GM23338 (cell line): ENCODE data around the gene OPRM1. TPM values are rescaled to one million over a fixed set of nuclear protein-coding genes. Genes with fewer than 3 reads are reported as not detected.

Experiments used
- ATAC-seq: fragments of 200-7000 bp; cut with Tn5 transposase; 3 replicates; pipeline ENCODE4 v1.9.1; 2020
- DNase-seq: peaks from one replicate; pipeline ENCODE4 v3.0.0-alpha.2; 2015; ENCODE audit warnings: low spot score
- H2AFZ ChIP-seq: fragments of 200-600 bp; sonication (generic); 2 replicates; pipeline ENCODE4 v1.8.0; 2016; ENCODE audit warnings: antibody characterized with exemption, mild to moderate bottlenecking, moderate library complexity
- H3F3A ChIP-seq: fragments of 200-600 bp; sonication (generic); replicated peaks from 2 replicates; pipeline ENCODE4 v1.8.0; 2017; ENCODE audit warnings: antibody characterized with exemption, mixed run types, low read depth
- H3K27ac ChIP-seq: fragments of 200-600 bp; sonication (generic); 2 replicates; pipeline ENCODE4 v1.6.1; 2016; ENCODE audit warnings: low read depth
- H3K27me3 ChIP-seq: fragments of 200-600 bp; sonication (generic); 2 replicates; pipeline ENCODE4 v1.8.0; 2016; ENCODE audit warnings: mild to moderate bottlenecking, mixed run types, moderate library complexity; ENCODE audit not compliant: insufficient read depth
- H3K36me3 ChIP-seq: fragments of 200-600 bp; sonication (generic); 2 replicates; pipeline ENCODE4 v1.8.0; 2016; ENCODE audit warnings: mild to moderate bottlenecking; ENCODE audit not compliant: insufficient read depth
- H3K4me1 ChIP-seq: fragments of 200-600 bp; sonication (generic); 2 replicates; pipeline ENCODE4 v1.8.0; 2016; ENCODE audit warnings: mild to moderate bottlenecking, moderate library complexity; ENCODE audit not compliant: insufficient read depth
- H3K4me2 ChIP-seq: fragments of 200-600 bp; sonication (generic); 2 replicates; pipeline ENCODE4 v1.7.1; 2017; ENCODE audit warnings: mixed run types
- H3K4me3 ChIP-seq: fragments of 200-600 bp; sonication (generic); 2 replicates; pipeline ENCODE4 v1.6.1; 2016; ENCODE audit warnings: mixed run types
- H3K79me2 ChIP-seq: fragments of 200-600 bp; sonication (generic); replicated peaks from 2 replicates; pipeline ENCODE4 v1.8.0; 2017; ENCODE audit warnings: mild to moderate bottlenecking; ENCODE audit not compliant: insufficient read depth
- H3K9me2 ChIP-seq: fragments of 200-600 bp; sonication (generic); 2 replicates; pipeline ENCODE4 v1.8.0; 2017; ENCODE audit not compliant: insufficient read depth
- H4K20me1 ChIP-seq: fragments of 200-600 bp; sonication (generic); replicated peaks from 2 replicates; pipeline ENCODE4 v1.8.0; 2017; ENCODE audit warnings: mild to moderate bottlenecking; ENCODE audit not compliant: insufficient read depth
- H3K27ac Mint-ChIP-seq: 2 replicates; pipeline ENCODE4 v1.8.0; 2020; ENCODE audit warnings: inconsistent platforms, mild to moderate bottlenecking, moderate library complexity, mixed read lengths
- H3K27me3 Mint-ChIP-seq: 3 replicates; pipeline ENCODE4 v1.8.0; 2022; ENCODE audit warnings: low read depth, mild to moderate bottlenecking, moderate library complexity, mixed read lengths, inconsistent platforms; ENCODE audit not compliant: insufficient read depth, poor library complexity
- H3K36me3 Mint-ChIP-seq: 3 replicates; pipeline ENCODE4 v1.8.0; 2021; ENCODE audit warnings: low read depth, mild to moderate bottlenecking, inconsistent platforms, moderate library complexity, mixed read lengths
- H3K4me1 Mint-ChIP-seq: 3 replicates; pipeline ENCODE4 v1.8.0; 2020; ENCODE audit warnings: mild to moderate bottlenecking, inconsistent platforms, mixed read lengths
- H3K4me3 Mint-ChIP-seq: 3 replicates; pipeline ENCODE4 v1.8.0; 2021; ENCODE audit warnings: moderate library complexity, mild to moderate bottlenecking, inconsistent platforms, mixed read lengths
- H3K9me3 Mint-ChIP-seq: 3 replicates; pipeline ENCODE4 v1.8.0; 2020; ENCODE audit warnings: moderate library complexity, mild to moderate bottlenecking, inconsistent platforms, mixed read lengths
- CREB1 ChIP-seq: fragments of 250-450 bp; sonication (Bioruptor Pico); IDR thresholded peaks from 2 replicates; pipeline ENCODE4 v1.5.0; 2020; ENCODE audit warnings: low read depth, mild to moderate bottlenecking, moderate library complexity
- CTCF ChIP-seq, 2 experiments: fragments of 200-600 bp in 1 of 2; sonication (generic) in 1 of 2; conservative IDR thresholded peaks; 2 replicates each; pipeline versions ENCODE4 v1.5.1 to v1.6.1; 2016 to 2017; ENCODE audit warnings: antibody characterized with exemption in 2 of 2, low read depth in 2 of 2, mild to moderate bottlenecking in 2 of 2, moderate library complexity in 1 of 2
- ETS1 ChIP-seq: IDR thresholded peaks from 2 replicates; pipeline ENCODE4 v1.6.1; 2016; ENCODE audit warnings: antibody characterized with exemption
- EZH2 ChIP-seq: fragments of 200-600 bp; sonication (generic); IDR thresholded peaks from one replicate; pipeline ENCODE4 v1.8.0; 2017; ENCODE audit warnings: antibody characterized with exemption, mild to moderate bottlenecking, low read depth; ENCODE audit not compliant: unreplicated experiment
- EZH2phosphoT487 ChIP-seq: fragments of 200-600 bp; sonication (generic); IDR thresholded peaks from one replicate; pipeline ENCODE4 v1.8.1; 2018; ENCODE audit warnings: antibody characterized with exemption; ENCODE audit not compliant: unreplicated experiment
- JUNB ChIP-seq: IDR thresholded peaks from one replicate; pipeline ENCODE4 v1.6.1; 2016; ENCODE audit warnings: antibody characterized with exemption; ENCODE audit not compliant: unreplicated experiment
- NANOG ChIP-seq: IDR thresholded peaks from 2 replicates; pipeline ENCODE4 v1.6.1; 2016; ENCODE audit warnings: antibody characterized with exemption, borderline replicate concordance
- POLR2AphosphoS5 ChIP-seq: IDR thresholded peaks from 2 replicates; pipeline ENCODE4 v1.6.1; 2016; ENCODE audit warnings: antibody characterized with exemption, low read depth
- REST ChIP-seq: IDR thresholded peaks from one replicate; pipeline ENCODE4 v1.6.1; 2018; ENCODE audit warnings: antibody characterized with exemption; ENCODE audit not compliant: unreplicated experiment
- STAT1 ChIP-seq: IDR thresholded peaks from one replicate; pipeline ENCODE4 v1.6.1; 2016; ENCODE audit warnings: antibody characterized with exemption; ENCODE audit not compliant: unreplicated experiment
- ZNF114 ChIP-seq: fragments of 250-450 bp; sonication (Bioruptor Pico); IDR thresholded peaks from 2 replicates; pipeline ENCODE4 v1.5.0; 2020; ENCODE audit warnings: mild to moderate bottlenecking, moderate library complexity
- ZNF331 ChIP-seq: fragments of 250-450 bp; sonication (Bioruptor Pico); IDR thresholded peaks from 2 replicates; pipeline ENCODE4 v1.5.0; 2020; ENCODE audit warnings: low read depth, mild to moderate bottlenecking, moderate library complexity
- polyA plus RNA-seq: library from polyadenylated mRNA; unstranded; fragments of >200 nt; fragmentation: Nextera tagmentation; extraction: Ambion mirVana; gene quantifications from 2 replicates; pipeline ENCODE4 v1.2.1, GENCODE V29; 2016
- total RNA-seq: library from RNA; depleted of rRNA; stranded (reverse); fragments of >200 nt; shearing (Covaris generic); gene quantifications from 2 replicates; pipeline ENCODE4 v1.2.3, GENCODE V29; 2014
- TF ChIP-seq, protein P1 (sequence below): fragments of 250-450 bp; sonication (Bioruptor Pico); IDR thresholded peaks from 2 replicates; pipeline ENCODE4 v1.5.0; 2020; ENCODE audit warnings: mild to moderate bottlenecking, moderate library complexity

OPRM1 gene
- total and polyA plus RNA-seq, 2 experiments from 2014 or later: 0.52 TPM; not detected in 1

DNA sequence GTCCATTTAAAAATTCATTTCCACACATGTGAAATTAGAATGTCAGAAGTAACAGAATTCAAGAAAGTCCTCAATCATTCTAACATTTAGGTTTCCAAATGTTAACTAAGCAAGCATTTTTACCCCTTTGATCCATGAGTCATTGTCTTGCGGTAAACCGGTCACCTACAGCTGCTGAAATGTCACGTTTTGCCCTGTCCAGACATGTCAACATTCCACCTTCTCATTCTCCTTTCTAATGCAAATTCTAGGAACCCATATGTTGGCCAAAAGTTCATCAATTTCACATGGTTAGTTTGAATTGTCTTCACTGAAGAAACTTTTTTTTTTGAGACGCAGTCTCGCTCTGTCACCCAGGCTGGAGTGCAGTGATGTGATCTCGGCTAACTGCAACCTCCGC, 200.4 kb downstream of the OPRM1 start:
- H4K20me1 ChIP-seq: no peaks in the 10 kb centered on the region
- Mint-ChIP-seq H3K4me1 (peaks cover 18% of the 10 kb centered on the region), H3K27ac (no peak overlapping the region), H3K4me3 (no peak overlapping the region), H3K36me3 (no peaks in the 10 kb centered on the region), H3K9me3 (no peaks in the 10 kb centered on the region), H3K27me3 (no peaks in the 10 kb centered on the region)
- no peaks in the 10 kb centered on the region for H3K27me3 ChIP-seq
- H2AFZ ChIP-seq: no peak overlapping the region
- DNase-seq: no peak
- no peaks in the 10 kb centered on the region for H3K9me2 ChIP-seq
- H3K4me2 ChIP-seq: no peak overlapping the region
- no peak overlapping the region for H3K27ac ChIP-seq
- no peak overlapping the region for H3K4me3 ChIP-seq
- no peak for TF ChIP-seq ZNF114 (CRISPR knock-in tag)
- no peak for TF ChIP-seq ZNF331 (CRISPR knock-in tag)
- no peak for TF ChIP-seq REST
- TF ChIP-seq POLR2AphosphoS5: no peak
- TF ChIP-seq CREB1: no peak
- TF ChIP-seq EZH2: no peak
- TF ChIP-seq STAT1: no peak
- no peak for TF ChIP-seq EZH2phosphoT487
- TF ChIP-seq JUNB: no peak
- TF ChIP-seq, protein P1, sequence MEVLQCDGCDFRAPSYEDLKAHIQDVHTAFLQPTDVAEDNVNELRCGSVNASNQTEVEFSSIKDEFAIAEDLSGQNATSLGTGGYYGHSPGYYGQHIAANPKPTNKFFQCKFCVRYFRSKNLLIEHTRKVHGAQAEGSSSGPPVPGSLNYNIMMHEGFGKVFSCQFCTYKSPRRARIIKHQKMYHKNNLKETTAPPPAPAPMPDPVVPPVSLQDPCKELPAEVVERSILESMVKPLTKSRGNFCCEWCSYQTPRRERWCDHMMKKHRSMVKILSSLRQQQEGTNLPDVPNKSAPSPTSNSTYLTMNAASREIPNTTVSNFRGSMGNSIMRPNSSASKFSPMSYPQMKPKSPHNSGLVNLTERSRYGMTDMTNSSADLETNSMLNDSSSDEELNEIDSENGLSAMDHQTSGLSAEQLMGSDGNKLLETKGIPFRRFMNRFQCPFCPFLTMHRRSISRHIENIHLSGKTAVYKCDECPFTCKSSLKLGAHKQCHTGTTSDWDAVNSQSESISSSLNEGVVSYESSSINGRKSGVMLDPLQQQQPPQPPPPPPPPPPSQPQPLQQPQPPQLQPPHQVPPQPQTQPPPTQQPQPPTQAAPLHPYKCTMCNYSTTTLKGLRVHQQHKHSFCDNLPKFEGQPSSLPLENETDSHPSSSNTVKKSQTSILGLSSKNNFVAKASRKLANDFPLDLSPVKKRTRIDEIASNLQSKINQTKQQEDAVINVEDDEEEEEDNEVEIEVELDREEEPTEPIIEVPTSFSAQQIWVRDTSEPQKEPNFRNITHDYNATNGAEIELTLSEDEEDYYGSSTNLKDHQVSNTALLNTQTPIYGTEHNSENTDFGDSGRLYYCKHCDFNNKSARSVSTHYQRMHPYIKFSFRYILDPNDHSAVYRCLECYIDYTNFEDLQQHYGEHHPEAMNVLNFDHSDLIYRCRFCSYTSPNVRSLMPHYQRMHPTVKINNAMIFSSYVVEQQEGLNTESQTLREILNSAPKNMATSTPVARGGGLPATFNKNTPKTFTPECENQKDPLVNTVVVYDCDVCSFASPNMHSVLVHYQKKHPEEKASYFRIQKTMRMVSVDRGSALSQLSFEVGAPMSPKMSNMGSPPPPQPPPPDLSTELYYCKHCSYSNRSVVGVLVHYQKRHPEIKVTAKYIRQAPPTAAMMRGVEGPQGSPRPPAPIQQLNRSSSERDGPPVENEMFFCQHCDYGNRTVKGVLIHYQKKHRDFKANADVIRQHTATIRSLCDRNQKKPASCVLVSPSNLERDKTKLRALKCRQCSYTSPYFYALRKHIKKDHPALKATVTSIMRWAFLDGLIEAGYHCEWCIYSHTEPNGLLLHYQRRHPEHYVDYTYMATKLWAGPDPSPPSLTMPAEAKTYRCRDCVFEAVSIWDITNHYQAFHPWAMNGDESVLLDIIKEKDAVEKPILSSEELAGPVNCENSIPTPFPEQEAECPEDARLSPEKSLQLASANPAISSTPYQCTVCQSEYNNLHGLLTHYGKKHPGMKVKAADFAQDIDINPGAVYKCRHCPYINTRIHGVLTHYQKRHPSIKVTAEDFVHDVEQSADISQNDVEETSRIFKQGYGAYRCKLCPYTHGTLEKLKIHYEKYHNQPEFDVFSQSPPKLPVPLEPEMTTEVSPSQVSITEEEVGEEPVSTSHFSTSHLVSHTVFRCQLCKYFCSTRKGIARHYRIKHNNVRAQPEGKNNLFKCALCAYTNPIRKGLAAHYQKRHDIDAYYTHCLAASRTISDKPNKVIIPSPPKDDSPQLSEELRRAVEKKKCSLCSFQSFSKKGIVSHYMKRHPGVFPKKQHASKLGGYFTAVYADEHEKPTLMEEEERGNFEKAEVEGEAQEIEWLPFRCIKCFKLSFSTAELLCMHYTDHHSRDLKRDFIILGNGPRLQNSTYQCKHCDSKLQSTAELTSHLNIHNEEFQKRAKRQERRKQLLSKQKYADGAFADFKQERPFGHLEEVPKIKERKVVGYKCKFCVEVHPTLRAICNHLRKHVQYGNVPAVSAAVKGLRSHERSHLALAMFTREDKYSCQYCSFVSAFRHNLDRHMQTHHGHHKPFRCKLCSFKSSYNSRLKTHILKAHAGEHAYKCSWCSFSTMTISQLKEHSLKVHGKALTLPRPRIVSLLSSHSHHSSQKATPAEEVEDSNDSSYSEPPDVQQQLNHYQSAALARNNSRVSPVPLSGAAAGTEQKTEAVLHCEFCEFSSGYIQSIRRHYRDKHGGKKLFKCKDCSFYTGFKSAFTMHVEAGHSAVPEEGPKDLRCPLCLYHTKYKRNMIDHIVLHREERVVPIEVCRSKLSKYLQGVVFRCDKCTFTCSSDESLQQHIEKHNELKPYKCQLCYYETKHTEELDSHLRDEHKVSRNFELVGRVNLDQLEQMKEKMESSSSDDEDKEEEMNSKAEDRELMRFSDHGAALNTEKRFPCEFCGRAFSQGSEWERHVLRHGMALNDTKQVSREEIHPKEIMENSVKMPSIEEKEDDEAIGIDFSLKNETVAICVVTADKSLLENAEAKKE (CRISPR knock-in tag): no peak
- no peak for TF ChIP-seq ETS1
- TF ChIP-seq CTCF (conservative IDR thresholded peaks at IDR 0.05; ENCODE audit: low read depth in 2 of 2): no peak
- TF ChIP-seq NANOG: no peak
- H3F3A ChIP-seq: no peaks in the 10 kb centered on the region
- H3K36me3 ChIP-seq: no peaks in the 10 kb centered on the region
- peaks cover 2% of the 10 kb centered on the region; the same call in 1 of the 2 replicates for H3K4me1 ChIP-seq
- no peaks in the 10 kb centered on the region for H3K79me2 ChIP-seq
- no peak for ATAC-seq
